ENCODE measurements around the gene CTNNB1.

CTNNB1 gene

DNA sequence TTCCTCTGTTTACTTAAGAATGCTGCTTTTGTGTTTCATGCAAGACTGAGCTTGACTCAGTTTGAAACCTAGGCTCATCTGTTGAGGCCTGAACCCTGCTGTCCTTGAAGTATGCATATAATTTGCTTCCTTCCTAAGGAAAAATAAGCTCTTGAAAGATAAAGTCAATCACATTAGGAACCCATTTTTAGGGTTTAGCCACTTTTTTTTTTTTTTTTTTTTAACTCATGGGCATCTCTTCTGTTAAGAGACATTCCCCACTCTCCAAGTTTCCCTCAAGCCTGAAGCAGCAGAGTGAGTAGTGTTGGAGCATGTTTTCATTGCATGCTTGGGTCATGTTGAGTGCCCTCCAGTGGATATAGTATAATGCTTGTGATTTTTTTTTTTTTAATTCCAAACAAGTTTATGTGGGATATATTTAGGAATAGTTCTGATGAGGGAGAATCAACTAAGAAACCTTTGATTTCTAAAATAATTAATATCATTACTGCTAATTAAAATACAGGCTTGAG is 3.6 kb downstream of the CTNNB1 start:
- Histone ChIP-seq H3K4me3 (replicated peaks; ENCODE audit: insufficient read depth, low read length) (no peak overlapping the region), H3K27me3 (ENCODE audit: insufficient read depth, poor library complexity, severe bottlenecking) (no peaks in the 10 kb centered on the region), H3K27ac (replicated peaks) (no peak overlapping the region)
- no peak for DNase-seq (ENCODE audit: low read depth in 1 of 2, low spot score in 1 of 2)
- TF ChIP-seq, protein P1, sequence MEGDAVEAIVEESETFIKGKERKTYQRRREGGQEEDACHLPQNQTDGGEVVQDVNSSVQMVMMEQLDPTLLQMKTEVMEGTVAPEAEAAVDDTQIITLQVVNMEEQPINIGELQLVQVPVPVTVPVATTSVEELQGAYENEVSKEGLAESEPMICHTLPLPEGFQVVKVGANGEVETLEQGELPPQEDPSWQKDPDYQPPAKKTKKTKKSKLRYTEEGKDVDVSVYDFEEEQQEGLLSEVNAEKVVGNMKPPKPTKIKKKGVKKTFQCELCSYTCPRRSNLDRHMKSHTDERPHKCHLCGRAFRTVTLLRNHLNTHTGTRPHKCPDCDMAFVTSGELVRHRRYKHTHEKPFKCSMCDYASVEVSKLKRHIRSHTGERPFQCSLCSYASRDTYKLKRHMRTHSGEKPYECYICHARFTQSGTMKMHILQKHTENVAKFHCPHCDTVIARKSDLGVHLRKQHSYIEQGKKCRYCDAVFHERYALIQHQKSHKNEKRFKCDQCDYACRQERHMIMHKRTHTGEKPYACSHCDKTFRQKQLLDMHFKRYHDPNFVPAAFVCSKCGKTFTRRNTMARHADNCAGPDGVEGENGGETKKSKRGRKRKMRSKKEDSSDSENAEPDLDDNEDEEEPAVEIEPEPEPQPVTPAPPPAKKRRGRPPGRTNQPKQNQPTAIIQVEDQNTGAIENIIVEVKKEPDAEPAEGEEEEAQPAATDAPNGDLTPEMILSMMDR (IDR thresholded peaks at IDR 0.05; ENCODE audit: insufficient read depth, low read length): no peak
- no peak for TF ChIP-seq SPI1 (IDR thresholded peaks at IDR 0.05; ENCODE audit: borderline replicate concordance, low read depth)
- TF ChIP-seq, protein P2, sequence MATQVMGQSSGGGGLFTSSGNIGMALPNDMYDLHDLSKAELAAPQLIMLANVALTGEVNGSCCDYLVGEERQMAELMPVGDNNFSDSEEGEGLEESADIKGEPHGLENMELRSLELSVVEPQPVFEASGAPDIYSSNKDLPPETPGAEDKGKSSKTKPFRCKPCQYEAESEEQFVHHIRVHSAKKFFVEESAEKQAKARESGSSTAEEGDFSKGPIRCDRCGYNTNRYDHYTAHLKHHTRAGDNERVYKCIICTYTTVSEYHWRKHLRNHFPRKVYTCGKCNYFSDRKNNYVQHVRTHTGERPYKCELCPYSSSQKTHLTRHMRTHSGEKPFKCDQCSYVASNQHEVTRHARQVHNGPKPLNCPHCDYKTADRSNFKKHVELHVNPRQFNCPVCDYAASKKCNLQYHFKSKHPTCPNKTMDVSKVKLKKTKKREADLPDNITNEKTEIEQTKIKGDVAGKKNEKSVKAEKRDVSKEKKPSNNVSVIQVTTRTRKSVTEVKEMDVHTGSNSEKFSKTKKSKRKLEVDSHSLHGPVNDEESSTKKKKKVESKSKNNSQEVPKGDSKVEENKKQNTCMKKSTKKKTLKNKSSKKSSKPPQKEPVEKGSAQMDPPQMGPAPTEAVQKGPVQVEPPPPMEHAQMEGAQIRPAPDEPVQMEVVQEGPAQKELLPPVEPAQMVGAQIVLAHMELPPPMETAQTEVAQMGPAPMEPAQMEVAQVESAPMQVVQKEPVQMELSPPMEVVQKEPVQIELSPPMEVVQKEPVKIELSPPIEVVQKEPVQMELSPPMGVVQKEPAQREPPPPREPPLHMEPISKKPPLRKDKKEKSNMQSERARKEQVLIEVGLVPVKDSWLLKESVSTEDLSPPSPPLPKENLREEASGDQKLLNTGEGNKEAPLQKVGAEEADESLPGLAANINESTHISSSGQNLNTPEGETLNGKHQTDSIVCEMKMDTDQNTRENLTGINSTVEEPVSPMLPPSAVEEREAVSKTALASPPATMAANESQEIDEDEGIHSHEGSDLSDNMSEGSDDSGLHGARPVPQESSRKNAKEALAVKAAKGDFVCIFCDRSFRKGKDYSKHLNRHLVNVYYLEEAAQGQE (IDR thresholded peaks at IDR 0.05; ENCODE audit: insufficient replicate concordance, low read depth): no peak

DNA sequence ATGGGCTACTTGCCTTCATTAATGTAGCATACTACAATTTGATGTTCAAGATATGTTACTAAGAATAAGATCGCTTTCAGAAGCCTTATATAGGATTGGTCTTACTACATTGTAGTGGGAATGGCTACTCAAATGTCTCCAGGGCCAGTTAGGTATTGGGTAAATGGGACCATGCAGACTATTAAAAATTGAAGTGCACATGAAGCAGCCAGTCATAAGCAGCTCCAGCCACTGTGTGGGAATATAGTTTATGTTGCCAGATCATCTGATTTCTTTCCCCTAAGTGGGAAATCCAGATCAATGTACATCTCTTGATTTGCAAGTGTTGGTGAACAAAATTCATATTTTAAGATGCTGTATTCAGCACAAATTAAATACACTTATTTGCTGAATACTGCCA is 5.1 kb downstream of the CTNNB1 start:
- TF ChIP-seq POLR2AphosphoS5 (IDR thresholded peaks at IDR 0.05; ENCODE audit: low read depth) (no peak), GABPA (IDR thresholded peaks at IDR 0.05; ENCODE audit: low read depth) (no peak), SPI1 (IDR thresholded peaks at IDR 0.05; ENCODE audit: borderline replicate concordance, low read depth) (no peak)
- TF ChIP-seq, protein P1 (IDR thresholded peaks at IDR 0.05; ENCODE audit: insufficient read depth, low read length): no peak
- TF ChIP-seq, protein P2 (IDR thresholded peaks at IDR 0.05; ENCODE audit: insufficient replicate concordance, low read depth): no peak
- Histone ChIP-seq H3K4me3 (replicated peaks; ENCODE audit: insufficient read depth, low read length) (no peak overlapping the region), H3K27ac (replicated peaks) (no peak overlapping the region), H3K27me3 (ENCODE audit: insufficient read depth, poor library complexity, severe bottlenecking) (no peaks in the 10 kb centered on the region)
- no peak for DNase-seq (ENCODE audit: low read depth in 1 of 2, low spot score in 1 of 2)

DNA sequence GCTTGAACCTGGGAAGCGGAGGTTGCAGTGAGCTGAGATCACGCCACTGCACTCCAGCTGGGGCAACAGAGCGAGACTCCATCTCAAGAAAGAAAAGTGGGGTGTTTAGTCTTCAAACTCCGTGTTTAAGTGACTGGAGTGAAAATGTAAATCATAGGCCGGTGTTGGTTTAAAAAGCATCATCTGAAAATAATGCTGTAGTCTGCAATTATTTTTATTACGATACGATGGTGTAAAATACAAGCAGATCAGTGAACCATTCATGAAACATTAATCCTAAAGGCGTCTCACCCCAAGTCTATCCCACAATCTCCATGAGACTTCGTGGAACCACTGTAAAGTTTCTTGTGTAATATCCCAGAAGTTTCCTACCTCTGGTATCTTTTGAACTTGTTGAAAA is 6.3 kb downstream of the CTNNB1 start:
- no peak for DNase-seq (ENCODE audit: low read depth in 1 of 2, low spot score in 1 of 2)

DNA sequence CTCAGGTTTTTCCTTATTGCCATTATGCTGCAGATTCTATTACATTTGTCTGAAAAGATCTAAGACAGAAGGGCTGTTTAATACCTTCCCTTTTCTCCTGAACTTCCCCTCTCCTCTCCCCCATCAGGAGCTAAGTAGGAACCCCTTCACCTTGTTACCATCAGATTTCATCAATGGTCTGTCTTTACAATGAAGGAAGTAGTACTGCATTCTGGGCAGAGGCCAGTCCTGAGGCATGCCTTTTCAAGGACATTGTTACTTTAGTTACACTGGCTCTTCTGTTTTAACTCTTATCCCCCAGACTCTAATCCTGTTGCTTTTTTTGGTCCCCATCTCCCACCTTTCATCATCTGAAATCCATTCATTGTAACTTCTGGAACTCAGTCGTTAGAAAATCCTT is 8.1 kb downstream of the CTNNB1 start:
- H3K4me3 ChIP-seq (replicated peaks; ENCODE audit: insufficient read depth, low read length): no peak overlapping the region
- H3K27ac ChIP-seq (replicated peaks): no peak overlapping the region
- no peaks in the 10 kb centered on the region for H3K27me3 ChIP-seq (ENCODE audit: insufficient read depth, poor library complexity, severe bottlenecking)
- TF ChIP-seq GABPA (IDR thresholded peaks at IDR 0.05; ENCODE audit: low read depth) (no peak), POLR2AphosphoS5 (IDR thresholded peaks at IDR 0.05; ENCODE audit: low read depth) (no peak), SPI1 (IDR thresholded peaks at IDR 0.05; ENCODE audit: borderline replicate concordance, low read depth) (peak; percentile 42; the same call in 1 of the 2 replicates)
- TF ChIP-seq, protein P1 (IDR thresholded peaks at IDR 0.05; ENCODE audit: insufficient read depth, low read length): no peak
- TF ChIP-seq, protein P2 (IDR thresholded peaks at IDR 0.05; ENCODE audit: insufficient replicate concordance, low read depth): no peak
- DNase-seq (ENCODE audit: low read depth in 1 of 2, low spot score in 1 of 2): peak in 1 of 2 experiments; percentile 47

More for the DNA sequence above, 6.3 kb downstream of the CTNNB1 start:
- TF ChIP-seq, protein P1 (IDR thresholded peaks at IDR 0.05; ENCODE audit: insufficient read depth, low read length): no peak
- no peak for TF ChIP-seq SPI1 (IDR thresholded peaks at IDR 0.05; ENCODE audit: borderline replicate concordance, low read depth)
- Histone ChIP-seq H3K27ac (replicated peaks) (no peak overlapping the region), H3K4me3 (replicated peaks; ENCODE audit: insufficient read depth, low read length) (no peak overlapping the region), H3K27me3 (ENCODE audit: insufficient read depth, poor library complexity, severe bottlenecking) (no peaks in the 10 kb centered on the region)
